Activated CD4-positive, alpha-beta T cell treated with anti-CD3 and anti-CD28 coated beads for 24 hours (primary cell): ENCODE results near the gene DIPK2B.

Experiments used
- DNase-seq, 2 donors: peaks; one replicate each; pipeline ENCODE4 v3.0.0-alpha.2; 2020; ENCODE audit warnings: low read depth in 2 of 2

The DIPK2B gene, protein sequence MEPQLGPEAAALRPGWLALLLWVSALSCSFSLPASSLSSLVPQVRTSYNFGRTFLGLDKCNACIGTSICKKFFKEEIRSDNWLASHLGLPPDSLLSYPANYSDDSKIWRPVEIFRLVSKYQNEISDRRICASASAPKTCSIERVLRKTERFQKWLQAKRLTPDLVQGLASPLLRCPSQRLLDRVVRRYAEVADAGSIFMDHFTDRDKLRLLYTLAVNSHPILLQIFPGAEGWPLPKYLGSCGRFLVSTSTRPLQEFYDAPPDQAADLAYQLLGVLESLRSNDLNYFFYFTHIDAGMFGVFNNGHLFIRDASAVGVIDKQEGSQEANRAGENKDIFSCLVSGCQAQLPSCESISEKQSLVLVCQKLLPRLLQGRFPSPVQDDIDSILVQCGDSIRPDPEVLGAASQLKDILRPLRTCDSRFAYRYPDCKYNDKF

GRCh38 chrX:45200741-45201234, at the start of gene DIPK2B:
DIPK2B (minus strand) TSS chrX:45200876; CDS start chrX:45200826, 50 bp downstream.
- no peak for DNase-seq

GRCh38 chrX:45240301-45240700, 39.6 kb upstream of the DIPK2B start:
- no peak for DNase-seq

DNA sequence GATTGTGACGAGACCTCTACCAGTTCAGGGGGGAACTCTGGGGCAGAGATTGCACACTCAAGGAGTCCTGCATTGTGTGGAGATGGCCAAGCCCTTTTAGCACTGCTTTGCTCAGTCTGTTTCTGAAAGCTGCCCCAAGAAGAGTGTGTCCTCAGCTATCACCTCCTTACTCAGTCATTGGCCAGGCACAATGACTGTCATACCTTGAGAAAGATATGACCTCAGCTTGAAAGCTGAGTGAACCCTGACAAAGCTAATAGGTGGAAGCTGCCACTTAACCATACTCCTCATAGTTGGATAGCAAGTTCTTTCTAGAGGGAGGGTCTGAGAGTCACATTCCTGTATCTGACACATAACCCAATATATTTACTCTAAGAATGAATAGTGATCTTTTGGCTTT, 37.8 kb upstream of the DIPK2B start:
- no peak for DNase-seq

DNA sequence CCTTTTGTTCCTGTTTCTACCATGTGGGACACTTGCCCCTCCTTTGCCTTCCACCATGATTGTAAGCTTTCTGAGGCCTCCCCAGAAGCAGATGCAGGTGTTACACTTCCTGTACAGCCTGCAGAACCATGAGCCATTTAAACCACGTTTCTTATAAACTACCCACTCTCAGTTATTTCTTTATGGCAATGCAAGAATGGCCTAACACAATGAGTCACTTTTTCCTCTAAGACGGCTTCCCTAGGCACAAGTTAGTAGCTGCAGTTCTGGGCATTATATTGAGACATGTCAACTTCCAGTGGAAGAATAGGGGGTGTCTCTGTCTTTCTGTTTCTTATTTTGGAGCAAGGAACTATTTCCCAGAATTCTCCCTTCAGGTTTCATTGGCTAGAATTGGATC, 32.9 kb upstream of the DIPK2B start:
- DNase-seq, result no peak

GRCh38 chrX:45232139-45232538, 31.5 kb upstream of the DIPK2B start:
- no peak for DNase-seq

GRCh38 chrX:45230410-45230809, 29.7 kb upstream of the DIPK2B start:
- DNase-seq, result no peak

- DNase-seq, result no peak
Measured at GRCh38 chrX:45229348-45229747, 28.7 kb upstream of the DIPK2B start.

- DNase-seq, result no peak
Measured at GRCh38 chrX:45228126-45228525, 27.4 kb upstream of the DIPK2B start.

DNA sequence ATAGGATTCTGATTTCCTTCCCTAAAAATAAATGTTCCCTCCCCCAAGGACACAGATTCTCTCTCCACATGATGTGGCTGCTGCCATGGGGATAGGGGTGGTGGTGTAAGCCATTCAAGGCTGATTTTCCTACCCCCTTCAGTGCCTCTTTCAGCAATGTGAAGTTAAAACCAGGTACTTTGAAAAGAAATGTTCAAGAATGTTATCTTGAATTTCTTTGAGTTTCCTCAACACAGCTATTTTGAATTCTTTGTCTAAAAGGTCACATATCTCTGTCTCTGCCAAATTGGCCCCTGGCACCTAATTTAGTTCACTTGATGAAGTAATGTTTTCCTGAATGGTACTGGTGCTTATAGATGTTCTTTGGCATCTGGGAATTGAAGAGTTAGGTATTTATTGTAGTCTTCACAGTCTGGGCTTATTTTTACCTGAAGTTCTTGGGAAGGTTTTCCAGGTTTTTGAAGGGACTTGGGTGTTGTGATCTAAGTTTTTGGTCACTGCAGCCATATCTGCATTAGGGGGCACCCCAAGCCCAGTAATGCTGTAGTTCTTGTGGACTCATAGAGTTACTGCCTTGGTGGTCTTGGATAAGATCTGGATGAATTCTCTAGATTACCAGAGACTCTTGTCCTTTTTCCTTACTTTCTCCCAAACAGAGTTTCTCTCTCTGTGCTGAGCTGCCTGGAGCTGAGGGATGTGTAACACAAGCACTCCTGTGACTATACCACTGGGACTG, 7.6 kb upstream of the DIPK2B start:
- DNase-seq, result no peak

GRCh38 chrX:45202171-45202570, 1.5 kb upstream of the DIPK2B start:
- DNase-seq, result no peak

GRCh38 chrX:45198706-45199105, 2.0 kb downstream of the DIPK2B start:
- DNase-seq, result no peak

DNA sequence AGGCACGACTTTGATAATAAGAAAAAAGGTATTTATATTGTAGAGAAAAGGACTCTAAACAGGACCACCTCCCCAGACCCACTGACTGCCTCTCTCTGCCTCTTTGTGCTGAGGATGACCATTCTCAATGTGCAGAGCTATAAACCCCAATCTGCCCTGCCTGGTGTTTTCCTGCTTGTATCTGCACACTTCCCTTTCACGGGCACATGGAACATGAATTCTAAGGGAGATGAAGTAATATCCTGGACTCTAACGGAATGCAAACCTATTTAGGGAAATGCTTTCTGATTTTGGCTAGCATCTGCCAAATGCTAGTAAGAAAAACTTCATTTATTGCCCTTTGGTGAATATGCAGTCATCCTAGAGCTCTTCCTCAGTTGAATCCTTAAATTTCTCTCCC, 2.4 kb downstream of the DIPK2B start:
- no peak for DNase-seq

- no peak for DNase-seq
Measured at GRCh38 chrX:45196701-45197100, 4.0 kb downstream of the DIPK2B start.

GRCh38 chrX:45191820-45192409, 8.8 kb downstream of the DIPK2B start:
- no peak for DNase-seq

GRCh38 chrX:45191383-45191782, 9.3 kb downstream of the DIPK2B start:
- no peak for DNase-seq

DNA sequence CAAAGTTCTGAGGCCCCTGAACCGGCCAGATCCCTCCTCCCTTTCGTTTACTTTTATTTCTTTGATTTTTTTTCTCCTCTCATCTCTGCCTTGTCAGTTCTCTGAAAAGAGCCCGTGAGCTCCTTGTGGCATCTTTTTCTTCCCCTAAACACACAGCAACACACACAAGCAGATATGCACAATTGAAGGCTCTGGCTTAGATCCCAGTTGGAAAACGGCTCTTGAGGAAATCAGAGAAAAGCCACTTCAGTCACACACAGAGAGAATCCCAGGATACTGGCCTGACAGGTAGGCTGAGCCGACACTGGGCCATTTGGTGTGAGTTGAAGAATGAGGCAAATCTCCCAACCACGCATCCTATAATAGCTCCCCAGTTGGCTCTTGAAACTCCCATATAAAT, 12.9 kb downstream of the DIPK2B start:
- no peak for DNase-seq

- no peak for DNase-seq
Measured at GRCh38 chrX:45186643-45187026, 14.0 kb downstream of the DIPK2B start.

- no peak for DNase-seq
Measured at GRCh38 chrX:45184211-45184610, 16.5 kb downstream of the DIPK2B start.

GRCh38 chrX:45172890-45173289, 27.8 kb downstream of the DIPK2B start:
- DNase-seq, result no peak

- no peak for DNase-seq
Measured at GRCh38 chrX:45166781-45167180, 33.9 kb downstream of the DIPK2B start.

- no peak for DNase-seq
Measured at GRCh38 chrX:45165726-45166125, 35.0 kb downstream of the DIPK2B start.

GRCh38 chrX:45164995-45165394, 35.7 kb downstream of the DIPK2B start:
- DNase-seq, result no peak
